Body of pancreas (tissue), 4 donors: ENCODE data around the gene PTGS2.
"Not testable (repeated sequence)": the region's sequence is repeated elsewhere in the genome, so short reads cannot be mapped to it uniquely, and the experiment has no call there.

Experiments used
- POLR2A ChIP-seq, 3 donors: fragments of 450-650 bp; IDR thresholded peaks; one replicate each; pipeline ENCODE4 v1.6.1; 2016; ENCODE audit warnings: antibody characterized with exemption in 3 of 3, mild to moderate bottlenecking in 2 of 3
- TF ChIP-seq, protein P1 (sequence below), 7 experiments: fragments of 450-650 bp in 4 of 7; fragments of 200-600 bp in 3 of 7; sonication (generic) in 3 of 7; IDR thresholded peaks; one replicate each; pipeline ENCODE4 v1.5.1; 2016 to 2019; ENCODE audit warnings: antibody characterized with exemption in 7 of 7

DNA sequence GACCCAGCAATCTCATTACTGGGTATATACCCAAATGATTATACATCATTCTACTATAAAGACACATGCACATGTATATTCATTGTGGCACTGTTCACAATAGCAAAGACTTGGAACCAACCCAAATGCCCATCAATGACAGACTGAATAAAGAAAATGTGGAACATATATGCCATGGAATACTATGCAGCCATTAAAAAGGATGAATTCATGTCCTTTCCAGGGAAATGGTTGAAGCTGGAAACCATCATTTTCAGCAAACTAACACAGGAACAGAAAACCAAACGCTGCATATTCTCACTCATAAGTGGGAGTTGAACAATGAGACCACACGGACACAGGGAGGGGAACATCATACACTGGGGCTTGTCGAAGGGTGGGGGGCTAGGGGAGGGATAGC lies 10.4 kb downstream of the PTGS2 start:
- TF ChIP-seq POLR2A (IDR thresholded peaks at IDR 0.05): not testable (repeated sequence)
- TF ChIP-seq, protein P1, sequence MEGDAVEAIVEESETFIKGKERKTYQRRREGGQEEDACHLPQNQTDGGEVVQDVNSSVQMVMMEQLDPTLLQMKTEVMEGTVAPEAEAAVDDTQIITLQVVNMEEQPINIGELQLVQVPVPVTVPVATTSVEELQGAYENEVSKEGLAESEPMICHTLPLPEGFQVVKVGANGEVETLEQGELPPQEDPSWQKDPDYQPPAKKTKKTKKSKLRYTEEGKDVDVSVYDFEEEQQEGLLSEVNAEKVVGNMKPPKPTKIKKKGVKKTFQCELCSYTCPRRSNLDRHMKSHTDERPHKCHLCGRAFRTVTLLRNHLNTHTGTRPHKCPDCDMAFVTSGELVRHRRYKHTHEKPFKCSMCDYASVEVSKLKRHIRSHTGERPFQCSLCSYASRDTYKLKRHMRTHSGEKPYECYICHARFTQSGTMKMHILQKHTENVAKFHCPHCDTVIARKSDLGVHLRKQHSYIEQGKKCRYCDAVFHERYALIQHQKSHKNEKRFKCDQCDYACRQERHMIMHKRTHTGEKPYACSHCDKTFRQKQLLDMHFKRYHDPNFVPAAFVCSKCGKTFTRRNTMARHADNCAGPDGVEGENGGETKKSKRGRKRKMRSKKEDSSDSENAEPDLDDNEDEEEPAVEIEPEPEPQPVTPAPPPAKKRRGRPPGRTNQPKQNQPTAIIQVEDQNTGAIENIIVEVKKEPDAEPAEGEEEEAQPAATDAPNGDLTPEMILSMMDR (IDR thresholded peaks at IDR 0.05): not testable (repeated sequence)
